Mesothelial cell of epicardium (in vitro differentiated cells): ENCODE data around the gene GSDMA. TPM values are rescaled to one million over a fixed set of nuclear protein-coding genes. Genes with fewer than 3 reads are reported as not detected.
A peak's percentile ranks its signal among the peaks of the same experiment; 100 is the strongest.

Experiments used
- DNase-seq, 2 experiments: peaks; one replicate each; pipeline ENCODE4 v3.0.0; 2021; ENCODE audit warnings: low spot score in 2 of 2; ENCODE audit not compliant: unreplicated experiment in 2 of 2
- H3K27ac Mint-ChIP-seq: 2 replicates; pipeline ENCODE4 v1.8.0; 2021; ENCODE audit warnings: mixed read lengths
- H3K27me3 Mint-ChIP-seq: 2 replicates; pipeline ENCODE4 v1.8.0; 2021; ENCODE audit warnings: low read depth, mixed read lengths
- H3K36me3 Mint-ChIP-seq: 2 replicates; pipeline ENCODE4 v1.8.0; 2021; ENCODE audit warnings: mixed read lengths
- H3K4me1 Mint-ChIP-seq: 2 replicates; pipeline ENCODE4 v1.8.0; 2021; ENCODE audit warnings: mixed read lengths
- H3K4me3 Mint-ChIP-seq: 2 replicates; pipeline ENCODE4 v1.8.0; 2021; ENCODE audit warnings: mild to moderate bottlenecking, moderate library complexity, mixed read lengths
- H3K9me3 Mint-ChIP-seq: 2 replicates; pipeline ENCODE4 v1.8.0; 2021; ENCODE audit warnings: mixed read lengths
- total RNA-seq: library from RNA; stranded (reverse); gene quantifications from 3 replicates; pipeline ENCODE4 v1.2.1, GENCODE V29; 2021
- TF ChIP-seq, protein P1 (sequence below): fragments of 200-600 bp; sonication (generic); IDR thresholded peaks from one replicate; pipeline ENCODE4 v1.5.0; 2021; ENCODE audit warnings: antibody characterized with exemption; ENCODE audit not compliant: unreplicated experiment

GSDMA gene
- total RNA-seq, 1 donor from 2014 or later = not detected

- no peaks in the 10 kb centered on the region for H3K9me3 Mint-ChIP-seq
- H3K4me3 Mint-ChIP-seq = no peak within 1 kb of the TSS
- peaks cover 8% of the 10 kb centered on the region for H3K4me1 Mint-ChIP-seq
- no peaks in the 10 kb centered on the region for H3K27me3 Mint-ChIP-seq
- no peak for DNase-seq
- no peak within 1 kb of the TSS for H3K27ac Mint-ChIP-seq
- TF ChIP-seq, protein P1, sequence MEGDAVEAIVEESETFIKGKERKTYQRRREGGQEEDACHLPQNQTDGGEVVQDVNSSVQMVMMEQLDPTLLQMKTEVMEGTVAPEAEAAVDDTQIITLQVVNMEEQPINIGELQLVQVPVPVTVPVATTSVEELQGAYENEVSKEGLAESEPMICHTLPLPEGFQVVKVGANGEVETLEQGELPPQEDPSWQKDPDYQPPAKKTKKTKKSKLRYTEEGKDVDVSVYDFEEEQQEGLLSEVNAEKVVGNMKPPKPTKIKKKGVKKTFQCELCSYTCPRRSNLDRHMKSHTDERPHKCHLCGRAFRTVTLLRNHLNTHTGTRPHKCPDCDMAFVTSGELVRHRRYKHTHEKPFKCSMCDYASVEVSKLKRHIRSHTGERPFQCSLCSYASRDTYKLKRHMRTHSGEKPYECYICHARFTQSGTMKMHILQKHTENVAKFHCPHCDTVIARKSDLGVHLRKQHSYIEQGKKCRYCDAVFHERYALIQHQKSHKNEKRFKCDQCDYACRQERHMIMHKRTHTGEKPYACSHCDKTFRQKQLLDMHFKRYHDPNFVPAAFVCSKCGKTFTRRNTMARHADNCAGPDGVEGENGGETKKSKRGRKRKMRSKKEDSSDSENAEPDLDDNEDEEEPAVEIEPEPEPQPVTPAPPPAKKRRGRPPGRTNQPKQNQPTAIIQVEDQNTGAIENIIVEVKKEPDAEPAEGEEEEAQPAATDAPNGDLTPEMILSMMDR = no peak
- peaks cover 4% of the 10 kb centered on the region for H3K36me3 Mint-ChIP-seq
Observed at GRCh38 chr17:40015005-40015997, 52.5 kb downstream of the GSDMA start, which contains the start of gene CSF3. CSF3 (plus strand) TSS chr17:40015440; CDS start chr17:40015475, 35 bp downstream.

DNA sequence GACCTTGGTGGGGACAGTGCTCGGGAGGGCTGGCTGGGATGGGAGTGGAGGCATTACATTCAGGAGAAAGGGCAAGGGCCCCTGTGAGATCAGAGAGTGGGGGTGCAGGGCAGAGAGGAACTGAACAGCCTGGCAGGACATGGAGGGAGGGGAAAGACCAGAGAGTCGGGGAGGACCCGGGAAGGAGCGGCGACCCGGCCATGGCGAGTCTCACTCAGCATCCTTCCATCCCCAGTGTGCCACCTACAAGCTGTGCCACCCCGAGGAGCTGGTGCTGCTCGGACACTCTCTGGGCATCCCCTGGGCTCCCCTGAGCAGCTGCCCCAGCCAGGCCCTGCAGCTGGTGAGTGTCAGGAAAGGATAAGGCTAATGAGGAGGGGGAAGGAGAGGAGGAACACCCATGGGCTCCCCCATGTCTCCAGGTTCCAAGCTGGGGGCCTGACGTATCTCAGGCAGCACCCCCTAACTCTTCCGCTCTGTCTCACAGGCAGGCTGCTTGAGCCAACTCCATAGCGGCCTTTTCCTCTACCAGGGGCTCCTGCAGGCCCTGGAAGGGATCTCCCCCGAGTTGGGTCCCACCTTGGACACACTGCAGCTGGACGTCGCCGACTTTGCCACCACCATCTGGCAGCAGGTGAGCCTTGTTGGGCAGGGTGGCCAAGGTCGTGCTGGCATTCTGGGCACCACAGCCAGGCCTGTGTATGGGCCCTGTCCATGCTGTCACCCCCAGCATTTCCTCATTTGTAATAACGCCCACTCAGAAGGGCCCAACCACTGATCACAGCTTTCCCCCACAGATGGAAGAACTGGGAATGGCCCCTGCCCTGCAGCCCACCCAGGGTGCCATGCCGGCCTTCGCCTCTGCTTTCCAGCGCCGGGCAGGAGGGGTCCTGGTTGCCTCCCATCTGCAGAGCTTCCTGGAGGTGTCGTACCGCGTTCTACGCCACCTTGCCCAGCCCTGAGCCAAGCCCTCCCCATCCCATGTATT lies 53.5 kb downstream of the GSDMA start:
- Mint-ChIP-seq H3K27me3 (no peaks in the 10 kb centered on the region), H3K9me3 (no peaks in the 10 kb centered on the region), H3K36me3 (peaks cover 8% of the 10 kb centered on the region), H3K4me1 (peaks cover 8% of the 10 kb centered on the region), H3K4me3 (no peak overlapping the region), H3K27ac (no peak overlapping the region)
- DNase-seq = no peak
- TF ChIP-seq, protein P1 = no peak

DNA sequence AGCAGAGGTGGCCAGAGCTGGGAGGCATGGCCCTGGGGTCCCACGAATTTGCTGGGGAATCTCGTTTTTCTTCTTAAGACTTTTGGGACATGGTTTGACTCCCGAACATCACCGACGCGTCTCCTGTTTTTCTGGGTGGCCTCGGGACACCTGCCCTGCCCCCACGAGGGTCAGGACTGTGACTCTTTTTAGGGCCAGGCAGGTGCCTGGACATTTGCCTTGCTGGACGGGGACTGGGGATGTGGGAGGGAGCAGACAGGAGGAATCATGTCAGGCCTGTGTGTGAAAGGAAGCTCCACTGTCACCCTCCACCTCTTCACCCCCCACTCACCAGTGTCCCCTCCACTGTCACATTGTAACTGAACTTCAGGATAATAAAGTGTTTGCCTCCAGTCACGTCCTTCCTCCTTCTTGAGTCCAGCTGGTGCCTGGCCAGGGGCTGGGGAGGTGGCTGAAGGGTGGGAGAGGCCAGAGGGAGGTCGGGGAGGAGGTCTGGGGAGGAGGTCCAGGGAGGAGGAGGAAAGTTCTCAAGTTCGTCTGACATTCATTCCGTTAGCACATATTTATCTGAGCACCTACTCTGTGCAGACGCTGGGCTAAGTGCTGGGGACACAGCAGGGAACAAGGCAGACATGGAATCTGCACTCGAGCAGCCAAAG lies 54.7 kb downstream of the GSDMA start:
- no peak overlapping the region for H3K27ac Mint-ChIP-seq
- no peak for DNase-seq
- peaks cover 11% of the 10 kb centered on the region for H3K36me3 Mint-ChIP-seq
- H3K9me3 Mint-ChIP-seq = no peaks in the 10 kb centered on the region
- no peaks in the 10 kb centered on the region for H3K27me3 Mint-ChIP-seq
- H3K4me3 Mint-ChIP-seq = no peak overlapping the region
- TF ChIP-seq, protein P1 = no peak
- peaks cover 8% of the 10 kb centered on the region for H3K4me1 Mint-ChIP-seq

GRCh38 chr17:40018211-40019121 lies 55.7 kb downstream of the GSDMA start:
- Mint-ChIP-seq H3K4me1 (peaks cover 8% of the 10 kb centered on the region), H3K36me3 (peaks cover 11% of the 10 kb centered on the region), H3K4me3 (no peak overlapping the region), H3K27ac (peak overlapping the region; percentile 64), H3K9me3 (no peaks in the 10 kb centered on the region), H3K27me3 (no peaks in the 10 kb centered on the region)
- no peak for DNase-seq
- TF ChIP-seq, protein P1 = no peak
